Erythroblast (primary cell): Measurements from ENCODE around the gene STAT4.

Source experiments
- GATA1 ChIP-seq: IDR thresholded peaks from 2 replicates; pipeline ENCODE4 v1.6.1; 2011; ENCODE audit warnings: low read depth, mild to moderate bottlenecking, control low read depth, low read length, moderate library complexity
- POLR2A ChIP-seq: IDR thresholded peaks from 2 replicates; pipeline ENCODE4 v1.6.1; 2011; ENCODE audit warnings: mild to moderate bottlenecking, low read length

GRCh38 chr2:191082321-191082720 is 68.5 kb downstream of the STAT4 start:
- no peak for TF ChIP-seq POLR2A
- no peak for TF ChIP-seq GATA1
